SU-DHL-6 (cell line): Measurements from ENCODE around the gene PTPN13.

Experiments
- H2AFZ ChIP-seq: fragments of 200-600 bp; sonication (generic); 2 replicates; pipeline ENCODE4 v1.6.1; 2014; ENCODE audit warnings: low read depth, mild to moderate bottlenecking, moderate library complexity, mixed read lengths, antibody characterized with exemption, low read length; ENCODE audit not compliant: severe bottlenecking
- H3F3A ChIP-seq: fragments of 200-600 bp; shearing (Covaris generic); 2 replicates; pipeline ENCODE4 v1.6.0; 2016; ENCODE audit warnings: antibody characterized with exemption, mild to moderate bottlenecking; ENCODE audit not compliant: insufficient read depth
- H3K27ac ChIP-seq: fragments of 200-600 bp; sonication (generic); 2 replicates; pipeline ENCODE4 v1.5.1; 2016; ENCODE audit warnings: low read depth, mild to moderate bottlenecking, low read length, moderate library complexity, mixed read lengths
- H3K27me3 ChIP-seq: fragments of 200-600 bp; sonication (generic), shearing (Covaris generic); 2 replicates; pipeline ENCODE4 v1.6.0; 2014; ENCODE audit warnings: mild to moderate bottlenecking, low read length
- H3K36me3 ChIP-seq: fragments of 200-600 bp; sonication (generic); 2 replicates; pipeline ENCODE4 v1.6.1; 2014; ENCODE audit warnings: mild to moderate bottlenecking, low read length, mixed read lengths
- H3K4me2 ChIP-seq: fragments of 300-600, 200-600 bp; shearing (Covaris generic), sonication (generic); 2 replicates; pipeline ENCODE4 v1.6.0; 2014; ENCODE audit warnings: low read length, low read depth, mild to moderate bottlenecking; ENCODE audit not compliant: poor library complexity, severe bottlenecking
- H3K4me3 ChIP-seq: fragments of 200-600 bp; sonication (generic); 2 replicates; pipeline ENCODE4 v1.5.1; 2014; ENCODE audit warnings: antibody characterized with exemption, low read length, mild to moderate bottlenecking, mixed read lengths; ENCODE audit not compliant: insufficient read depth, poor library complexity, severe bottlenecking
- H3K79me2 ChIP-seq: fragments of 200-600 bp; sonication (generic); 2 replicates; pipeline ENCODE4 v1.6.1; 2014; ENCODE audit warnings: mild to moderate bottlenecking, low read length, moderate library complexity; ENCODE audit not compliant: insufficient read depth
- H3K9ac ChIP-seq: fragments of 200-600 bp; sonication (generic); 2 replicates; pipeline ENCODE4 v1.7.0; 2014; ENCODE audit warnings: mild to moderate bottlenecking, low read length
- H3K9me2 ChIP-seq: fragments of 200-600 bp; sonication (generic); replicated peaks from 2 replicates; pipeline ENCODE4 v1.6.1; 2014; ENCODE audit warnings: low read length; ENCODE audit not compliant: insufficient read depth
- H3K9me3 ChIP-seq: fragments of 200-600 bp; sonication (generic); 2 replicates; pipeline ENCODE4 v1.6.1; 2014; ENCODE audit warnings: low read length, mixed read lengths; ENCODE audit not compliant: insufficient read depth
- H4K20me1 ChIP-seq: fragments of 200-600 bp; sonication (generic); 2 replicates; pipeline ENCODE4 v1.6.1; 2014; ENCODE audit warnings: low read depth, mild to moderate bottlenecking, antibody characterized with exemption, low read length, moderate library complexity, mixed read lengths
- CTCF ChIP-seq: fragments of 200-600 bp; sonication (generic); IDR thresholded peaks from one replicate; pipeline ENCODE4 v1.5.1; 2017; ENCODE audit warnings: antibody characterized with exemption, mild to moderate bottlenecking, low read length, moderate library complexity; ENCODE audit not compliant: insufficient read depth, poor library complexity, severe bottlenecking
- EZH2phosphoT487 ChIP-seq: fragments of 200-600 bp; sonication (generic), shearing (Covaris generic); conservative IDR thresholded peaks from 2 replicates; pipeline ENCODE4 v1.6.1; 2018; ENCODE audit warnings: mild to moderate bottlenecking, antibody characterized with exemption, low read length, moderate library complexity, mixed read lengths

PTPN13 gene

GRCh38 chr4:86853209-86853608 is 259.1 kb downstream of the PTPN13 start:
- Histone ChIP-seq H3K9me2 (no peaks in the 10 kb centered on the region), H3K27ac (no peak overlapping the region)

GRCh38 chr4:86855572-86855971 is 261.5 kb downstream of the PTPN13 start:
- H3K36me3 ChIP-seq: no peaks in the 10 kb centered on the region
- H3K9ac ChIP-seq: no peak overlapping the region
- H4K20me1 ChIP-seq: no peaks in the 10 kb centered on the region
- H3K4me2 ChIP-seq: no peak overlapping the region
- no peaks in the 10 kb centered on the region for H3K27me3 ChIP-seq
- H3K9me3 ChIP-seq: no peaks in the 10 kb centered on the region
- TF ChIP-seq CTCF: no peak
- no peak for TF ChIP-seq EZH2phosphoT487
- H3K79me2 ChIP-seq: no peaks in the 10 kb centered on the region
- H3K27ac ChIP-seq: no peak overlapping the region
- H3K4me3 ChIP-seq: no peak overlapping the region
- H3F3A ChIP-seq: no peaks in the 10 kb centered on the region
- no peak overlapping the region for H2AFZ ChIP-seq
- H3K9me2 ChIP-seq: no peaks in the 10 kb centered on the region

More at GRCh38 chr4:86853209-86853608, 259.1 kb downstream of the PTPN13 start:
- Histone ChIP-seq H3K36me3 (no peaks in the 10 kb centered on the region), H3K4me3 (no peak overlapping the region), H4K20me1 (no peaks in the 10 kb centered on the region), H3K79me2 (no peaks in the 10 kb centered on the region), H3K9me3 (no peaks in the 10 kb centered on the region), H3K9ac (no peak overlapping the region), H3K27me3 (no peaks in the 10 kb centered on the region), H3K4me2 (no peak overlapping the region), H3F3A (no peaks in the 10 kb centered on the region), H2AFZ (no peak overlapping the region)
- TF ChIP-seq CTCF (no peak), EZH2phosphoT487 (no peak)

DNA sequence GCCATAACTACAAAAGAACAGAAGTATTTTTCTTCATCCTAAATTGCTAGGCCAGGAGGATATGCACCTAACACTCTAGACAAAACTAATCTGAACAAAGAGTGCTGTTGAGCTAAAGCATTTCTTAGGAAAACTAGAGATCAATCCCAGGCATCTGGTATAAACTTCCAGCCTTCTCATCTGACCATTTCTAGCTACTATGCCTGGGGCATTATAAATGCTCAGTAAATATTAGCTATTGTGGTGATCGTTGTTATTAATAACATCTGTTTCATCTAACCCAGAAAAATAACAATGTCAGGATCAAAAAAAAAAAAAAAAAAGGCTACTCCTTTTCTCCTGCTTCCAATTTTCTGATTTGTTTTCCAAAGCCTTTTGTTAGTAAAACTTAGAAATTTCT is 262.8 kb downstream of the PTPN13 start:
- Histone ChIP-seq H3K36me3 (no peaks in the 10 kb centered on the region), H3K27ac (no peak overlapping the region), H3F3A (no peaks in the 10 kb centered on the region), H3K4me2 (no peak overlapping the region), H3K9me3 (no peaks in the 10 kb centered on the region), H3K9ac (no peak overlapping the region), H4K20me1 (no peaks in the 10 kb centered on the region), H2AFZ (no peak overlapping the region), H3K4me3 (no peak overlapping the region), H3K79me2 (no peaks in the 10 kb centered on the region), H3K9me2 (no peaks in the 10 kb centered on the region), H3K27me3 (no peaks in the 10 kb centered on the region)
- TF ChIP-seq CTCF (no peak), EZH2phosphoT487 (no peak)
